ENCODE measurements around the gene REST. TPM values are rescaled to one million over a fixed set of nuclear protein-coding genes. Genes with fewer than 3 reads are reported as not detected.
"Not testable (repeated sequence)": the region's sequence is repeated elsewhere in the genome, so short reads cannot be mapped to it uniquely, and the experiment has no call there.

REST gene, protein sequence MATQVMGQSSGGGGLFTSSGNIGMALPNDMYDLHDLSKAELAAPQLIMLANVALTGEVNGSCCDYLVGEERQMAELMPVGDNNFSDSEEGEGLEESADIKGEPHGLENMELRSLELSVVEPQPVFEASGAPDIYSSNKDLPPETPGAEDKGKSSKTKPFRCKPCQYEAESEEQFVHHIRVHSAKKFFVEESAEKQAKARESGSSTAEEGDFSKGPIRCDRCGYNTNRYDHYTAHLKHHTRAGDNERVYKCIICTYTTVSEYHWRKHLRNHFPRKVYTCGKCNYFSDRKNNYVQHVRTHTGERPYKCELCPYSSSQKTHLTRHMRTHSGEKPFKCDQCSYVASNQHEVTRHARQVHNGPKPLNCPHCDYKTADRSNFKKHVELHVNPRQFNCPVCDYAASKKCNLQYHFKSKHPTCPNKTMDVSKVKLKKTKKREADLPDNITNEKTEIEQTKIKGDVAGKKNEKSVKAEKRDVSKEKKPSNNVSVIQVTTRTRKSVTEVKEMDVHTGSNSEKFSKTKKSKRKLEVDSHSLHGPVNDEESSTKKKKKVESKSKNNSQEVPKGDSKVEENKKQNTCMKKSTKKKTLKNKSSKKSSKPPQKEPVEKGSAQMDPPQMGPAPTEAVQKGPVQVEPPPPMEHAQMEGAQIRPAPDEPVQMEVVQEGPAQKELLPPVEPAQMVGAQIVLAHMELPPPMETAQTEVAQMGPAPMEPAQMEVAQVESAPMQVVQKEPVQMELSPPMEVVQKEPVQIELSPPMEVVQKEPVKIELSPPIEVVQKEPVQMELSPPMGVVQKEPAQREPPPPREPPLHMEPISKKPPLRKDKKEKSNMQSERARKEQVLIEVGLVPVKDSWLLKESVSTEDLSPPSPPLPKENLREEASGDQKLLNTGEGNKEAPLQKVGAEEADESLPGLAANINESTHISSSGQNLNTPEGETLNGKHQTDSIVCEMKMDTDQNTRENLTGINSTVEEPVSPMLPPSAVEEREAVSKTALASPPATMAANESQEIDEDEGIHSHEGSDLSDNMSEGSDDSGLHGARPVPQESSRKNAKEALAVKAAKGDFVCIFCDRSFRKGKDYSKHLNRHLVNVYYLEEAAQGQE
- total RNA-seq (2014; rRNA removed; shearing (Covaris generic)), result 22.3 and 28.0 TPM in 2 replicates
- 11.7 and 17.0 TPM in 2 replicates for polyA plus RNA-seq (2015; cell fraction: cytosol; rRNA removed)
- polyA plus RNA-seq (2015; cell fraction: nucleus; rRNA removed), result 15.9 and 17.1 TPM in 2 replicates

DNA sequence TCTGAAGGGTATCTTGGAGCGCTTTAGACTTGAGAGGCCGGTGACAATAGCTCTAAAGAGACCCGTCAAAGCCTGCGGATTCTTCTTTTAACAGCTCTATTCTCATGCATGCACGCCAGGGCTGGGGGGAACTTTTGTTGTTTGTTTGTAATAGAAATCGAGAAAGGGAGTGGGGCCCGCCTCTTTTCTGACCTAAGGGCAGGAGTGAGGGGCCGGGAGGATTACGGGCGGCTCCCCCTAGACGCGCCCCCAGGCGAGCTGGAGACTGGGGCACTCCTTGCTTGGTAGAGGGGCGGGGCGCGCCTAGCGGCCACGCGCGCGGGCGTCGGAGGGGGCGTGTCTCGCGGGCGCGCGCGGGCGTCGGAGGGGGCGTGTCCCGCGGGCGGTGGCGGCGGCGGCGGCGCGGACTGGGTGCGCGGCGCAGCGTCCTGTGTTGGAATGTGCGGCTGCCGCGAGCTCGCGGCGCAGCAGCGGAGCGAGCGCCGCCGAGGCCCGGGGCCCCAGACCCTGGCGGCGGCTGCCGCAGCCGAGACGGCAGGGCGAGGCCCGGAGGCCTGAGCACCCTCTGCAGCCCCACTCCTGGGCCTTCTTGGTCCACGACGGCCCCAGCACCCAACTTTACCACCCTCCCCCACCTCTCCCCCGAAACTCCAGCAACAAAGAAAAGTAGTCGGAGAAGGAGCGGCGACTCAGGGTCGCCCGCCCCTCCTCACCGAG is at the start of gene REST:
REST (plus strand) TSS at position 412 of the 717 bp plus-strand sequence. CDS start 2,739 bp downstream, outside the sequence.
- in situ Hi-C loops (cut with HindIII; ENCODE audit: low pct_unique_long_range_greater_than_20kb, low sequenced_read_pairs), result no loop called here
- peak; percentile 55 for DNase-seq (ENCODE audit: low read depth, low spot score)

DNA sequence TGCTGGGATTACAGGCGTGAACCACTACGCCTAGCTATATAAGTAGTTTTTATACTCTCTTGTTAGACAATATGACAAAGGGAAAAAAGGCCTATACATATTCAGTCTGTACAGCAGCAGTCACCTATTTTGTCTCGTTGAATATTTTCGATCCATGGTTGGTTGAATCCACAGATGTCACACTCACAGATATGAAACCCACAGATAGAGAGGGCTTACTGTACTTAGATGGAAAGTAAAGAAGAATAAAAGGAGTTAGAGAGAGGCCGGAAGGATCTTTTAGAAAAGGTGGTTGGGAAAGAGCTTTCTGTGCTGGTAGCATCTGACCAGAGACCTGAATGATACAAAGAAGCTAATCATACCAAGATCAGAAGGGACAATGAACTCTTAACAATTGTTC is 47.9 kb upstream of the REST start:
- in situ Hi-C loops (cut with HindIII; ENCODE audit: low pct_unique_long_range_greater_than_20kb, low sequenced_read_pairs), result no loop called here
- DNase-seq (ENCODE audit: low read depth, low spot score), result no peak

DNA sequence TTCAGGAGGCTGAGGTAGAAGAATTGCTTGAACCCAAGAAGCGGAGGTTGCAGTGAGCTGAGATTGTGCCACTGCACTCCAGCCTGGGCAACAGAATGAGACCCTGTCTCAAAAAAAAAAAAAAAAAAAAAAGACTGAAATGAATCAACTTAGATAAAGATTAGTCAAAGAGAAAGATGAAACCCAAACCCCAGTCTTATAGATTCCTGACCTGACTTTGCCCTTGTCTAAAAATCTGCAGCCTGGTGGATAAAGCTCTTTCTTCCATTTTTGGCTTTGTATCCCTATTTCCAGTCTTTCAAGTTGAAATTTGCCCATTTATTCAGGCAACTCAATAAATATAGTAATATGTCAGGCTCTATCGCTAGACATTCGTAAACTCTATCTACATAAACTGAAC is 46.9 kb upstream of the REST start:
- no peak for DNase-seq (ENCODE audit: low read depth, low spot score)
- in situ Hi-C loops (cut with HindIII; ENCODE audit: low pct_unique_long_range_greater_than_20kb, low sequenced_read_pairs), result no loop called here

DNA sequence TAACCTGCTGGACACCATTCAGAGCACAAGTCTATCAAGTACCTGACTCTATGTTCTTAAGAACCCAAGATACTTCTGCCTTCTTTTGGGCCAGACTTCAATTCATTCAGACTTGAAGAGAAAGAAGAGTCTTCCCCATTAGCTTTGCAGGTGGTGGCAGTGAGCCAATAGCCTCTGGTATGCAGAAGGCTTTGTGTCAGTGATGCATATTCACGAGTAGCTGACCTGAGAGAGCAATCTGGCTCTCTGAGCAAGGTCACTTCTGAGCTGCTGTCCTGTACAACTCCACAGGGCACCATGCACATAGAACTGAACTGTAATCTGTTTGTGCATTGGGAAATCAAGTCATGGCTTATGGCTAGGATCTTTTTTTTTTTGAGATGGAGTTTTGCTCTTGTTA is 46.3 kb upstream of the REST start:
- no peak for DNase-seq (ENCODE audit: low read depth, low spot score)
- in situ Hi-C loops (cut with HindIII; ENCODE audit: low pct_unique_long_range_greater_than_20kb, low sequenced_read_pairs), result no loop called here

DNA sequence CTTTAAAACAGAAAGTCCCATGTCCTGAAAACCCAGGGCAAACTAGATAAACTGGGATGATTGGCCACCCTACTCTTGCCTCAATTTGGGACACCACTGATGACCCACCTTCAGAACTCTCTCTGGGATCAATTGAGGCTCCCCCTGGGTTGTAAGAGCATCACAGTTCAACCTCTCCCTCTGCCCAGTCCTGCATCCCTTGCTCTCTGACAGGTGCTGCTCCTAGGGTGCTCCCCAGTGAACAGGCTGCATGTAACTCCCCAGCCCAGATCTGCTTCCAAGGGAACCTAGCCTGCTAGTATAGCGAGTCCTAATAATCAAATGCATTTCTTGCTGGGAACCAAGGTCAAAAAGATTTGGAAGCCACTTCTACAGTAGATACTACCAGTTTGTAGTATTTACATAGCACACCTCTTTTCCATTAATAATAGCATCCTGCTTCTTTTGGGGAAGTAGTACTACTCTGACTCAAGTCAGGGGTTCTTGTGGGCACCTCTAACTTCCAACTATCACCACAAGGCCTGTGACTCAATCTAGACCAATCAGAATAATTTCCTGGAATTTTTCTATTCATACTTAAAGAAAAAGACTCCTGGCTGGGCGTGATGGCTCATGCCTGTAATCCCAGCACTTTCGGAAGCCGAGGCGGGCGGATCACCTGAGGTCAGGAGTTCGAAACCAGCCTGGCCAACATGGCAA is 44.1 kb upstream of the REST start:
- in situ Hi-C loops (cut with HindIII; ENCODE audit: low pct_unique_long_range_greater_than_20kb, low sequenced_read_pairs), result no loop called here
- no peak for DNase-seq (ENCODE audit: low read depth, low spot score)

DNA sequence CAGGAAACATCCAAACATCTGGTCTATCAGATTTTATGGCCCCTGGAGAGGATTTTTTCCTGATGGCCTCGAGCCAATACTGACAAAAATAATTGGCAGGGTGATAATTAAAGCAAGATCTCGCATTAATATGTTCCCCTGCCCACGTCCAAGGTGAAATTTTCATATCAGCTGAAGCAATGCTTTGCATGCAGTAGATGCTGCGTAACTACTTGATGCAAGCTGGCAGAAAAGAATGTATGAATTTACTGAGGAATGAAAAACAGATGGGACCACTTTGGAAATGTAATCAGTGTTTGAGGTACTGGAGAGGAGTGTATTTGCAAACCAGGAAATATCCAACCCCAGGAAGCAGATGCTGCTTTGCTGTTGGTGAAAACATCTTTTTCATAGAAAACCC is 36.8 kb upstream of the REST start:
- in situ Hi-C loops (cut with HindIII; ENCODE audit: low pct_unique_long_range_greater_than_20kb, low sequenced_read_pairs), result no loop called here
- DNase-seq (ENCODE audit: low read depth, low spot score), result no peak

DNA sequence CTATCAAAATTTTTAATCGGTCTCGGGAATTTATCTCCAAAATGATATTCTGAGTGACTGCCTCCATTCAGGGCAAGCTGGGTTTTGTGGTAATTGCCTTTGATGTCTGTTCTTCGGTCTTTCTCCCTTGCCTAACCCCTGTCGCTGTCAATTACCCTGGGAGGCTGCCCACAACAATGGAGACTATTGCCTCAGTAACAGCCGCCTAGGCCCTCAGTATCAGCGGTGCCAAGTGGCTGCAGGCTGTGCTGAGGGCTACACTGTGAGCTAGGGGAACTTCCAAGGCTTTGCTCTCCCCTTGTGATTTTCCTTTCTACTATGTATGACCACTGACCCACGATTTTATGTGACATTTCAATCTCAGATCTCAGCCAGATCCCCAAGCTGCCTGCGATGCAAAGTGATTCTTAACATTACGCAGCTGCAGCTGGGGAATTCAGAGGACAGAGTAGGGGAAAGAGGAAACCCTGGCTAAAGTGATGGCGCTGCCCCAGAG is 36.3 kb upstream of the REST start:
- in situ Hi-C loops (cut with HindIII; ENCODE audit: low pct_unique_long_range_greater_than_20kb, low sequenced_read_pairs), result no loop called here
- no peak for DNase-seq (ENCODE audit: low read depth, low spot score)

DNA sequence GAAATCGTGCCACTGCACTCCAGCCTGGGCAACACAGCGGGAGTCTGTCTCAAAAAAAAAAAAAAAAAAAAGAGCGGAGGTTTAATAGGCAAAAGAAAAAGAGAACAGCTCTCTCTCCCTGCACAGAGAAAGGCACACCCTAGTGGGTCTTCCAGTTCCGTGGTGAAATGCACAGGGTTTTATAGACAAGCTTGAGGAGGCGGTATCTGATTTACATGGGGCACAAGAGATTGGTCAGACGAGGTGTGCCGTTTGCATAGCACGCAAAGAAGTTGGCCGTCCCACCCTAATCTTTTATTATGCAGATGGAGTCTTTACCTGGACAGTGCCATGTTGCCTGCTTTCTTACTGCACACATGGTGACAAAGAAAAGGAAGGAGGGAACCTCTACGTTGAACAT is 33.5 kb upstream of the REST start:
- in situ Hi-C loops (cut with HindIII; ENCODE audit: low pct_unique_long_range_greater_than_20kb, low sequenced_read_pairs), result no loop called here

DNA sequence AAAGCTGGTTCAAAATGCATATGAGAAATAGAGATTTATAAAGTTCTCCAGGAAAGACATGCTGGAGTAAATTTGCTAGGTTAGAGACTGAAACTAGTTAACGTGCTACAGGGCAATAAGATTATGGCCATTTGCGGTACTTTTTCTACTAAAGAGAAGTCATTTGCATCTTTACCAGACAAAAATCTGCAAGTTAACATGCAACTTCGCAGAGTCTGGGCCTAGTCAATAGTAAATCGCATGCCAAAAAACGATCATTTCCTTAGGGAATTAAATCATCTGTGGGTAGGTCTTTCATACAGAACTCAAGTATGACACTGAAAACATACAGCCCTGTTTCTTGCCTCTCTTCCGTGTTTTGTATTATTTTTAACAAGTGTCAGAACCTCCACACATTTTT is 32.8 kb upstream of the REST start:
- DNase-seq (ENCODE audit: low read depth, low spot score), result no peak
- in situ Hi-C loops (cut with HindIII; ENCODE audit: low pct_unique_long_range_greater_than_20kb, low sequenced_read_pairs), result no loop called here

More for the DNA sequence above, 33.5 kb upstream of the REST start:
- DNase-seq (ENCODE audit: low read depth, low spot score), result no peak

DNA sequence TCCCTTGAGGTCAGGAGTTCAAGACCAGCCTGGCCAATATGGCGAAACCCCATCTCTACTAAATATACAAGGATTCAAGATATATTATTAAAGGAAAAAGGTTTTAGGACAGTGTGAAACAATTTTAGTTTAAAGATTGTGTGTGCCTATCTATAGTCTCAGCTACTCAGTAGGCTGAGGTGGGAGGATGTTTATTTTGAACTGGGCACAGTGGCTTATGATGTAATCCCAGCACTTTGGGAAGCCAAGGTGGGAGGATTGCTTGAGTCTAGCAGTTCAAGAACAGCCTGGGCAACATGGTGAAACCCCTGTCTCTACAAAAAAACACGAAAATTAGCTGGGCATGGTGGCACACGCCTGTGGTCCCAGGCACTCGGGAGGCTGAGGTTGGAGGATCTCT is 31.4 kb upstream of the REST start:
- no peak for DNase-seq (ENCODE audit: low read depth, low spot score)
- in situ Hi-C loops (cut with HindIII; ENCODE audit: low pct_unique_long_range_greater_than_20kb, low sequenced_read_pairs), result no loop called here

DNA sequence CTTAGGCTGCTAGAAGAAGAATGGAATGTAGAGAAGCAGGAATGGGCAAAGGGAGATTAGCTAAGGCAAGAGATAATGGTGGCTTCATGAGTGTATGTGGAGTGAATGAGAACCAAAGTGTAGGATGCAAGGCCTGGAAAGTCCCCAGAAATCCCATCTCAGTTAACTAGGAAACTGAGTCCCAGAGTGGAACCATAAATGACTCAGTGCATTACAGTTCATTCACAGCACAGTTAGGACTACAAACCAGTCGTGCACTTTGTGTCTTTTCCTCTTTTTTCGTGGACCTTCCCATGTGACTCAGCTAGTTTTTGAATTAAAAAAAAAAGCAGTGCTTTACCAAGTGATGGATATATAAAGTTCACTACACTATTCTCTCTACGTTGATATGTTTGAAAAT is 27.7 kb upstream of the REST start:
- no peak for DNase-seq (ENCODE audit: low read depth, low spot score)

DNA sequence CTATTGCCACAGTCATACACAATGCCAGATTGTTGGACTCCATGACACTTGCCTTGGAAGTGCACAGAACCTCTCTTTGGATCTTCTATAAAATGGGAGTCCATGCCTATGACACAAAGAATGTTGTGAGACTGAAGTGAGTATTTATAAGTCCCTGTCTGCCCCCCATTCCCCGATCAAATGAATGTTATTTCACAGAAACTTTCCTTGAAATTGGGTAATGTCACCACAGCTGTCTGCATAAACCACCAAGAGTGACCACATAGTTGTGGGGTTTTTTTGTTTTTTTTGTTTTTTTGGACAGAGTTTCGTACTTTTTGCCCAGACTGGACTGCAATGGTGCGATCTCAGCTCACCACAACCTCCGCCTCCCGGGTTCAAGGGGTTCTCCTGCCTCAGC is 27.1 kb upstream of the REST start:
- DNase-seq (ENCODE audit: low read depth, low spot score), result no peak
- in situ Hi-C loops (cut with HindIII; ENCODE audit: low pct_unique_long_range_greater_than_20kb, low sequenced_read_pairs), result no loop called here

More for the DNA sequence above, 27.7 kb upstream of the REST start:
- in situ Hi-C loops (cut with HindIII; ENCODE audit: low pct_unique_long_range_greater_than_20kb, low sequenced_read_pairs), result no loop called here

DNA sequence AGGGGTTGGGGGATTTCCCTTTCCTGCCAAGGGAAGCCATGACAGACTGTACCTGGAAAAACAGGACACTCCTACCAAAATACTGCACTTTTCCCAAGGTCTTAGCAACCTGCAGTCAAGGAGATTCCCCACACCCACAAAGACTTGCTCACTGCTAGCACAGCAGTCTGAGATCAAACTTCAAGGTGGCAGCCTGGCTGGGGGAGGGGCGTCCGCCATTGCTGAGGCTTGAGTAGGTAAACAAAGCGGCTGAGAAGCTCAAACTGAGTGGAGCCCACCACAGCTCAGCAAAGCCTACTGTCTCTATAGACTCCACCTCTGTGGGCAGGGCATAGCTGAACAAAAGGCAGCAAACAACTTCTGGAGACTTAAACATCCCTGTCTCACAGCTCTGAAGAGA is 23.2 kb upstream of the REST start:
- in situ Hi-C loops (cut with HindIII; ENCODE audit: low pct_unique_long_range_greater_than_20kb, low sequenced_read_pairs); DNase-seq (ENCODE audit: low read depth, low spot score): not testable (repeated sequence)

DNA sequence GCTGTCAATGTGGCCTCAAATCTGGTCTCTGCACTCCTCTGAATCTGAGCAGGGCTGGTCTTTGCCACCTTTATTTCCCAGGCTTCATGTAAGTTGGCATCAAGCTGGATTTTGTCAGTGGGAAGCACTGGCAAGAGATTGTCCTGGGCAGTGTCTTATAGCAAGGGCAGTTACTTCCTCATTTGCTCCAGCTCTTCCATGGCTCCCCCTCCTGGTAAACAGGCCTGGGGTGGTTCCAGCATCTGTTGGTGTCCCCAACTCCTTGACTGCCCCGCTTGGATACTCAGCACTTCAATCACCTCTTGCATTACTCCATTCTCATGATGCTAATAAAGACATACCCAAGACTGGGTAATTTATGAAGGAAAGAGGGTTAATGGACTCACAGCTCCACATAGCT is 15.0 kb upstream of the REST start:
- in situ Hi-C loops (cut with HindIII; ENCODE audit: low pct_unique_long_range_greater_than_20kb, low sequenced_read_pairs), result no loop called here
- DNase-seq (ENCODE audit: low read depth, low spot score), result no peak

DNA sequence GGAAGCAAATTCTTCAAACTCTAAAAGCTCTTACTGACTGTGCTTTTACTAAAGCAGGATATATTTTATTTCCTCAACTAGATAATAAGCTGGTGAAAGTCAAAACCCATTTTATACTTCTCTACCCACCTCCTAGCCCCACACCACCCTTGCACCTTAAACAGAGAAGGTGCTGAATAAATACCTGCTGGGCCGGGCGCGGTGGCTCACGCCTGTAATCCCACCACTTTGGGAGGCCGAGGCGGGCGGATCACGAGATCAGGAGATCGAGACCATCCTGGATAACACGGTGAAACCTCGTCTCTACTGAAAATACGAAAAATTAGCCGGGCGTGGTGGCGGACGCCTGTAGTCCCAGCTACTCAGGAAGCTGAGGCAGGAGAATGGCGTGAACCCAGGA is 9.9 kb upstream of the REST start:
- in situ Hi-C loops (cut with HindIII; ENCODE audit: low pct_unique_long_range_greater_than_20kb, low sequenced_read_pairs); DNase-seq (ENCODE audit: low read depth, low spot score): not testable (repeated sequence)

DNA sequence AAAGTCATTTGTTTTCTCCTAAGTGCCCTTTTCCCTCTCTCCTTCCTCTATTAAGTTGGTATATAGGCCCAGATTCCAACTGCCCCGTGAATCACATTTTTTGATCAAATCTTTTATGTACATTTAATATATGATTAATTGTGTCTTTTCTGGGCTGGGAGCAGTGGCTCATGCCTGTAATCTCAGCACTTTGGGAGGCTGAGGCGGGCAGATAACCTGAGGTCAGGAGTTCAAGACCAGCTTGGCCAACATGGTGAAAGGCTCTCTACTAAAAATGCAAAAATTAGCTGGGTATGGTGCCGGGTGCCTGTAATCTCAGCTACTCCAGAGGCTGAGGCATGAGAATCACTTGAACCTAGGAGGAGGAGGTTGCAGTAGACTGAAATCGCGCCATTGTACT is 7.5 kb upstream of the REST start:
- in situ Hi-C loops (cut with HindIII; ENCODE audit: low pct_unique_long_range_greater_than_20kb, low sequenced_read_pairs); DNase-seq (ENCODE audit: low read depth, low spot score): not testable (repeated sequence)

DNA sequence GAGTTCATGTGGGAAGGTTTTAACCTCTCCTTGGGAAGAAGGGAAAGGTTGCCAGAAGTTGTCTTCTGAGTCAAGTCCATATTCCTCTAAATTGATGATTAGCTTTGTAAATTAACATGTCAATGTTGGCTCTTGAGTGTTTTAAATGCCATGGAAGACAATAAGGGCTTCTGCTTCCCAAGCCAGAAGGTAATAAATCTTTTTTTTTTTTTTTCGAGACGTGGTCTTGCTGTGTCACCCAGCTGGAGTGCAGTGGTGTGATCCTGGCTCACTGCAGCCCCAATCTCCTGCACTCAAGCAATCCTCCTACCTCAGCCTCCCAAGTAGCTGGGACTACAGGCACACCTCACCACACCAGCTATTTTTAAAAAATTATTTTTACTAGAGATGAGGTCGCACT is 5.0 kb upstream of the REST start:
- in situ Hi-C loops (cut with HindIII; ENCODE audit: low pct_unique_long_range_greater_than_20kb, low sequenced_read_pairs), result no loop called here

More for the DNA sequence above, 5.0 kb upstream of the REST start:
- DNase-seq (ENCODE audit: low read depth, low spot score), result no peak

All from SK-MEL-5 (cell line).